HG02840 (cell line): ENCODE measurements around the gene DYNLT2B.
"Not testable (repeated sequence)": the region's sequence is repeated elsewhere in the genome, so short reads cannot be mapped to it uniquely, and the experiment has no call there.

ENCODE experiments used
- ATAC-seq: cut with Tn5 transposase; IDR thresholded peaks from one replicate; pipeline ENCODE4 v1.9.1; 2021; ENCODE audit warnings: mild to moderate bottlenecking, moderate library complexity, moderate number of reproducible peaks; ENCODE audit not compliant: unreplicated experiment, low FRiP score

DYNLT2B gene

GRCh38 chr3:196327405-196327804 lies 9.4 kb upstream of the DYNLT2B start:
- ATAC-seq, result no peak

- no peak for ATAC-seq
Observed at GRCh38 chr3:196326936-196327335, 8.9 kb upstream of the DYNLT2B start.

GRCh38 chr3:196323691-196324090 lies 5.7 kb upstream of the DYNLT2B start:
- no peak for ATAC-seq

- no peak for ATAC-seq
Observed at GRCh38 chr3:196323016-196323415, 5.0 kb upstream of the DYNLT2B start.

- no peak for ATAC-seq
Observed at GRCh38 chr3:196321162-196321561, 3.1 kb upstream of the DYNLT2B start.

GRCh38 chr3:196320137-196320536 lies 2.1 kb upstream of the DYNLT2B start:
- no peak for ATAC-seq

- ATAC-seq, result not testable (repeated sequence)
Observed at GRCh38 chr3:196316799-196317686, 997 bp downstream of the DYNLT2B start.

- no peak for ATAC-seq
Observed at GRCh38 chr3:196315821-196316220, 2.2 kb downstream of the DYNLT2B start.

GRCh38 chr3:196314597-196314996 lies 3.4 kb downstream of the DYNLT2B start:
- no peak for ATAC-seq

GRCh38 chr3:196314086-196314485 lies 4.0 kb downstream of the DYNLT2B start:
- ATAC-seq, result not testable (repeated sequence)

GRCh38 chr3:196302960-196303359 lies 15.1 kb downstream of the DYNLT2B start:
- ATAC-seq, result not testable (repeated sequence)

GRCh38 chr3:196302551-196302950 lies 15.5 kb downstream of the DYNLT2B start:
- not testable (repeated sequence) for ATAC-seq

- ATAC-seq, result no peak
Observed at GRCh38 chr3:196298521-196298920, 19.5 kb downstream of the DYNLT2B start.

GRCh38 chr3:196292286-196292923 lies 25.6 kb downstream of the DYNLT2B start:
- no peak for ATAC-seq

- ATAC-seq, result no peak
Observed at GRCh38 chr3:196288141-196288460, 29.9 kb downstream of the DYNLT2B start.

- peak; percentile 79 for ATAC-seq
Observed at GRCh38 chr3:196287440-196288140, 30.4 kb downstream of the DYNLT2B start, which contains the start of gene PCYT1A. Gene PCYT1A (minus strand): TSS chr3:196287726. CDS start chr3:196270531, 17,195 bp downstream.

GRCh38 chr3:196287090-196287439 lies 31.0 kb downstream of the DYNLT2B start:
- ATAC-seq, result no peak

- ATAC-seq, result no peak
Observed at GRCh38 chr3:196284396-196284795, 33.6 kb downstream of the DYNLT2B start.

GRCh38 chr3:196281962-196282361 lies 36.1 kb downstream of the DYNLT2B start:
- no peak for ATAC-seq

GRCh38 chr3:196280689-196281440 lies 37.2 kb downstream of the DYNLT2B start:
- no peak for ATAC-seq

GRCh38 chr3:196275126-196275525 lies 42.9 kb downstream of the DYNLT2B start:
- ATAC-seq, result no peak
